SH-SY5Y (cell line): ENCODE results near the gene ALKBH3.

Experiments used
- GATA2 ChIP-seq: IDR thresholded peaks from 2 replicates; pipeline ENCODE4 v1.6.1; 2011; ENCODE audit warnings: mild to moderate bottlenecking, low read depth, low read length
- GATA3 ChIP-seq: IDR thresholded peaks from 2 replicates; pipeline ENCODE4 v1.6.1; 2011; ENCODE audit warnings: low read depth, mild to moderate bottlenecking, low read length, moderate library complexity

ALKBH3 gene

GRCh38 chr11:43967661-43968060 lies 87.0 kb downstream of the ALKBH3 start:
- no peak for TF ChIP-seq GATA2
- TF ChIP-seq GATA3 = no peak

- no peak for TF ChIP-seq GATA3
- no peak for TF ChIP-seq GATA2
Measured at GRCh38 chr11:43968719-43969118, 88.1 kb downstream of the ALKBH3 start.

GRCh38 chr11:43969543-43969942 lies 88.9 kb downstream of the ALKBH3 start:
- no peak for TF ChIP-seq GATA3
- no peak for TF ChIP-seq GATA2
